ENCODE measurements around the gene PDIA6.
"Not testable (repeated sequence)": the region's sequence is repeated elsewhere in the genome, so short reads cannot be mapped to it uniquely, and the experiment has no call there.

DNA sequence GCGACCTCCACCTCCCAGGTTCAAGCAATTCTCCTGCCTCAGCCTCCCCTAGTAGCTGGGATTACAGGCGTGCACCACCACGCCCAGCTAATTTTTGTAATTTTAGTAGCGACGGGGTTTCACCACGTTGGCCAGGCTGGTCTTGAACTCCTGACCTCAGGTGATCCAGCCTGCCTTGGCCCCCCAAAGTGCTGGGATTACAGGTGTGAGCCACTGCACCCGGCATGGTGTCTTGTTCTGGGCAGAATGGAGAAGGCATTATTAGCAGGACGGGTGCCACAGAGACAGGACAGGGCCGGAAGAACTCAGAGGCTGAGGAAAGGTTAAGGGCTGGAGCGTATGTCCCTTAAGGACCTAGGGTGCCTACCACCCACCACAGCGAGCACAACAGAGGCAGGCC is 31.8 kb downstream of the PDIA6 start:
- not testable (repeated sequence) for TF ChIP-seq RAD21 (IDR thresholded peaks at IDR 0.05; ENCODE audit: low read length); POLR2A (IDR thresholded peaks at IDR 0.05; ENCODE audit: low read depth, low read length)
- TF ChIP-seq, protein P1, sequence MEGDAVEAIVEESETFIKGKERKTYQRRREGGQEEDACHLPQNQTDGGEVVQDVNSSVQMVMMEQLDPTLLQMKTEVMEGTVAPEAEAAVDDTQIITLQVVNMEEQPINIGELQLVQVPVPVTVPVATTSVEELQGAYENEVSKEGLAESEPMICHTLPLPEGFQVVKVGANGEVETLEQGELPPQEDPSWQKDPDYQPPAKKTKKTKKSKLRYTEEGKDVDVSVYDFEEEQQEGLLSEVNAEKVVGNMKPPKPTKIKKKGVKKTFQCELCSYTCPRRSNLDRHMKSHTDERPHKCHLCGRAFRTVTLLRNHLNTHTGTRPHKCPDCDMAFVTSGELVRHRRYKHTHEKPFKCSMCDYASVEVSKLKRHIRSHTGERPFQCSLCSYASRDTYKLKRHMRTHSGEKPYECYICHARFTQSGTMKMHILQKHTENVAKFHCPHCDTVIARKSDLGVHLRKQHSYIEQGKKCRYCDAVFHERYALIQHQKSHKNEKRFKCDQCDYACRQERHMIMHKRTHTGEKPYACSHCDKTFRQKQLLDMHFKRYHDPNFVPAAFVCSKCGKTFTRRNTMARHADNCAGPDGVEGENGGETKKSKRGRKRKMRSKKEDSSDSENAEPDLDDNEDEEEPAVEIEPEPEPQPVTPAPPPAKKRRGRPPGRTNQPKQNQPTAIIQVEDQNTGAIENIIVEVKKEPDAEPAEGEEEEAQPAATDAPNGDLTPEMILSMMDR (conservative IDR thresholded peaks at IDR 0.05; ENCODE audit: low read depth, low read length), result not testable (repeated sequence)
